GM19193 (cell line): ENCODE data around the gene RAD51B.

Source experiments
- POLR2A ChIP-seq: IDR thresholded peaks from 4 replicates; pipeline ENCODE4 v1.6.1; 2011; ENCODE audit not compliant: insufficient read depth, insufficient read length; ENCODE audit errors: extremely low read depth

The RAD51B gene

GRCh38 chr14:68392393-68393141, 573.0 kb downstream of the RAD51B start:
- no peak for TF ChIP-seq POLR2A

DNA sequence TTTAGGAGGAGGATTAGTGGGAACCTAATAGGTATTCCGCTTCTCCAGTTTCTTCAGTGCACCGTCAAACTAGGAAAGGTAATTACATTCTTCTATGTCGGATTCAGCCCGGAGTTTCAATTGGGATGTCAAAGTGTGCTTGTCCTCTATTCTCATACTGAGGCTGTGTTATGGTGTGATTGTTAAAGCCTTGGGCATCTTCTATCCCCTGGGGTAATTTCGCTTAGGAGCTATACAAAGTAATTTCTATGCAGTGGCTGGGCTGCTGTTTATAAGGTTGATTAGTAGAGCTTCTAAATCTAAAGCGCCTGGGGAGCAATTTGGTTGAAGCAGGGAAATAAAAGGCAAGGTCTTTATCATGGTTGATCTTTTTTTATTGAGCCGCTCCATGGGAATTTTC, 573.7 kb downstream of the RAD51B start:
- no peak for TF ChIP-seq POLR2A

GRCh38 chr14:68394118-68394763, 574.7 kb downstream of the RAD51B start:
- TF ChIP-seq POLR2A, result no peak

DNA sequence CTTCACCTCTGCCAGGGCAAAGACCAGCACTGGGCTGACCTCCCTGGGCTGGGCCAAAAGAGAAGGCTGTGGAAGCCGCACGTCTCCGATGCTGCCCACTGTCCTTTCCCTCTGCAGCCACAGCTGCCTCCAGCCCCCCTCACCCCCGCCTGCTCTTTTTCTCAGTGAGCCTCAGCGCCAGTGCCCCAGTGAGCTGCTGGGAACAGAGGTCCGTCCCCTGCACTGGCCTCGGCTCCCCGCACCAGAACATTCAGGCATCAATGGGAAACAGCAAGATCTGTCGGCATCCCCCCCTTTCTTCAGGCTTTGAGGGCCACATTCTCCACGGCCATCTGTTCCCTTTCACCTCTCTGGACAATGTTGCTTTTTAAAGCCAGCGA, 575.2 kb downstream of the RAD51B start:
- no peak for TF ChIP-seq POLR2A

GRCh38 chr14:68395604-68396003, 576.0 kb downstream of the RAD51B start:
- TF ChIP-seq POLR2A, result no peak

DNA sequence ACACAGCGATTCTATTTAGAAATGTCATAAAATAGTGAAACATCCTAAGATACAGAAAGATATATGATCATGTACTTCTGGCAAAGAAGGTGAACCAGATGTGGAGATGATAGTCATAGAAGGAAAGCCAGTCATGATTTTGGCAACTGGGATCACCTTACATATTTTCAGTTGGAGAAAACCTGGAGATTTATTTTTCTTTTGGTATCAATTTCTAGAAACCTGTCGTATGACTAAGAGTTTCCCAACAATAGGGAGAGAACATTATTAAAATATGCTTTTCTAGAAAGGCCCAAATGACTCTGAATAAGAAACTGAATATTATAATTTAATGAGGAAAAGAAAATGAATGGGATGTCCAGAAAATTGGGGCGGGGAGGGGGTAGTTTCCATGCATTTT, 576.9 kb downstream of the RAD51B start:
- TF ChIP-seq POLR2A, result no peak

DNA sequence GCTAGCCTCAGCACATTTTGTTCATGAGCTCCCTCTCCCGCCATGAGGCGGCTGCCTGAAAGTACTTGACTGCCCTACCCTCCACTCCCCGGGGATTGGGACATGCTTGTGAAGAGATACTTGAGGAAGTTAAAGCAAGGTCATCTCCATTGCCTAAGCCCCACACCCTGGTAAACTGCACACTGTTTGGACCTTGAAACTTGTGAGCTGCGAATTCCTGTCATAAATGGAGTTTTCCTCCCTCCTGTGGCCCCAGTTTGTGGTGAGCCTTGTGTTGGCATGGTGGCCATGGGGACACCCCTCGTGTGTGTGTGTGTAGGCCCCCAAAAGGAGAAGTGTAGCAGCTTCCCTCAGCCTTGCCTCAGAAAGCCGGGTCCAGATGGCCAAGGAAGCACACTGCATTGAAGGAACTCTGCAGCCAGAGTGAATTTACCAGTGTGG, 577.8 kb downstream of the RAD51B start:
- no peak for TF ChIP-seq POLR2A

DNA sequence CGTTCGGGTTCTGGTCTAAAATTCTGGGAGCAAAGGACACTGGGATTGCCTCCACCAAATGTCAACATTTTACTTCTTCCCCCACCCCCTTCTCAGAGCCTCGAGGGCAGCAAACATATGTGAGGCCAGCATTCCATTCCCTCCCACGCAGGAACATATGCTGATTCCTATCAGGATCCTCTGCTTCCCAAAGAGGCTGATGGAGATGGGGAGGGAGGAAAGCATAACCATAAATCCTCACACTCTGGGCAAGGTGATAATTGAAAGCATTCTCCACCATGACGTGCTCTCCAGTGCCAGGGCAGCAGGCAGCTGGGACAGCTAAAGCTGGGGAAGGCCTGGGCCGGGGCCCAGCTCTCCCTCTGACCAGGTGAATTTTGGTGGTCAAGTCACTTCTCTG, 578.2 kb downstream of the RAD51B start:
- no peak for TF ChIP-seq POLR2A

DNA sequence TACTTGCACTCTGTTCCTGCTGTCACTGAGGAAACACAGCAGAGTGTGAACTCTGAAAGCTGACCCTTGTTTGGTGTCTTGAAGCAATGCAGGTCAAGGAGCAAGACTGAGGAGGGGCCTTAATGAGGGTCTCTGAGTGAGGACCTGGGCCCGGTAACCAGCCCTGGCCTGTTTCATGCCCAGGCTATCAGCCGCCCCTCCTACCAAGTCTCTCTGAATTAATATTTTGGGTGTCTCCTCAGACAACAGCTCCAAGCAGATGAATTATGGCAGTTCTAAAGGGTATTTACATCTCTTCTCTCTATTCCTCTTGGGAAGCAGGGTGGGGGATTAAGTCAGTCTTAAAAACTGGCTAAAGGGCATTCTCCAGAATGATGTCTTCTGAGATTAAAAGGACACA, 578.8 kb downstream of the RAD51B start:
- no peak for TF ChIP-seq POLR2A

DNA sequence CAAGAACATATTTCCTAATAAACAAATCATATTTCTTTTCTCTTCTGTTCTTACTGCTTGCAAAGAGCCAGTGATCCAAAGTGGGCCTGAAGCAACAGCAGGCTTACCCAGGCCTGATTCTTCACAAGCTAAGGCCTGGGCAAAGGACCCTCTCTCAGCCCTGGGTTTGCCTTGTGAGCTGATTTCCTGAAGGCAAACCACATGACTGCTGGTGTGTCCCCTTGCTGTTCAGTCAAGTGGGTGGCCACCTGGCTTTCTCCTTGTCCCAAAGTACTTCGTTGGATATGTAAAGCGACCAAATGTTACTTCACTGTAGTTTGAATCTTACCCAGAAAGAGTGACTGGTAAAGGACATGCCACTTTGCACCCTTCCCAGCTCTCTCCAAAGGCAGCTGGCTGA, 580.4 kb downstream of the RAD51B start:
- TF ChIP-seq POLR2A, result no peak

DNA sequence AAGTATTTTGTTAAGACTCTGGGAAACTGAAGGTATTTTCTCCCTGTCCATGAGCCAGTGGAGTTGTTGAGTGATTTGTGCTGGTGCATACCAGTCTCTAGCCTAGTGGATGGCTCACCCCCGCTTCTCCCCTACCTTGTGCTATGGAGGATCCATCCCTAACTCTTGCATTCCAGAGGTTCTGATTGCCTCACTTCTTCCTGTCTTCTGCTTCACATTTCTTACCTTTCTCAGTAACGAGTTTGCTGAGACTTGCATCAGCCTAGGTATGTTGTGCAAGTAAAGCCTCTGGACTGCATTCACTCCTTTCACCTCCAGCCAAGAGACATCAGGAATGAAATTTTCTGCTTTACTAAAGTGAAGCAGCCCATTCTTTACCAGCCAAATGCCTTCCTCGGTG, 581.7 kb downstream of the RAD51B start:
- no peak for TF ChIP-seq POLR2A

GRCh38 chr14:68401855-68402254, 582.3 kb downstream of the RAD51B start:
- no peak for TF ChIP-seq POLR2A

DNA sequence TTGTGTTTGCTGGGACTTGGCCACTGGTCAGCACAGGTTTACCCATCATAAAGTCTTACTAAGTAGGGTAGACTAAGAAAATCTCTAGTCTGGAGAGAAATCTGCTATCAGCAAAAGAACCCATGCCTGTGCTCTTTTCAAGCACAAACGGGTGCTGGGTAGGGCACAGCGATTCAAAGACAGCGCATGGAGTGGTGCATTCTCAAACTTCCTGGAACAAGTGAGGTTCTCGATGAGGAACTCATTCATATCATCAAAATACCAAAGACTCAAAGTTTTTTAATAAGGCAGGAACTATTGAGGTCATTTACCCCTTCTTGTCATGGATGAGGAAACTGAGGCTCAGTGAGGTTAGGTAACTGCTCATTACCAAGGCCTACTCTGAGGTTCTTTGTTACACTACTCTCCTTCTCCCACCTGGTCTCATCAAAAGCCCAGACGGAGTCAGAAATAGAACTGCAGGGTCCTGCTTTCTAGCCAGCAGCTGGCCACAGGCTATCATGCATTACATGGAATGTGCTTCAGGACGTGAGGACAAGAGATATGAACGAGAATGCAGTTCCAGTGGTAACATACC, 583.0 kb downstream of the RAD51B start:
- TF ChIP-seq POLR2A, result no peak

- TF ChIP-seq POLR2A, result no peak
These were observed 583.9 kb downstream of the RAD51B start for GRCh38 chr14:68403191-68404145.

- no peak for TF ChIP-seq POLR2A
These were observed 584.6 kb downstream of the RAD51B start for GRCh38 chr14:68404146-68404527.
